GM21737 (cell line): ENCODE results near the gene ASB2.

Source experiments
- ATAC-seq: cut with Tn5 transposase; IDR thresholded peaks from one replicate; pipeline ENCODE4 v1.9.1; 2021; ENCODE audit warnings: mild to moderate bottlenecking, moderate library complexity; ENCODE audit not compliant: unreplicated experiment

The ASB2 gene, protein sequence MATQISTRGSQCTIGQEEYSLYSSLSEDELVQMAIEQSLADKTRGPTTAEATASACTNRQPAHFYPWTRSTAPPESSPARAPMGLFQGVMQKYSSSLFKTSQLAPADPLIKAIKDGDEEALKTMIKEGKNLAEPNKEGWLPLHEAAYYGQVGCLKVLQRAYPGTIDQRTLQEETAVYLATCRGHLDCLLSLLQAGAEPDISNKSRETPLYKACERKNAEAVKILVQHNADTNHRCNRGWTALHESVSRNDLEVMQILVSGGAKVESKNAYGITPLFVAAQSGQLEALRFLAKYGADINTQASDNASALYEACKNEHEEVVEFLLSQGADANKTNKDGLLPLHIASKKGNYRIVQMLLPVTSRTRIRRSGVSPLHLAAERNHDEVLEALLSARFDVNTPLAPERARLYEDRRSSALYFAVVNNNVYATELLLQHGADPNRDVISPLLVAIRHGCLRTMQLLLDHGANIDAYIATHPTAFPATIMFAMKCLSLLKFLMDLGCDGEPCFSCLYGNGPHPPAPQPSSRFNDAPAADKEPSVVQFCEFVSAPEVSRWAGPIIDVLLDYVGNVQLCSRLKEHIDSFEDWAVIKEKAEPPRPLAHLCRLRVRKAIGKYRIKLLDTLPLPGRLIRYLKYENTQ

DNA sequence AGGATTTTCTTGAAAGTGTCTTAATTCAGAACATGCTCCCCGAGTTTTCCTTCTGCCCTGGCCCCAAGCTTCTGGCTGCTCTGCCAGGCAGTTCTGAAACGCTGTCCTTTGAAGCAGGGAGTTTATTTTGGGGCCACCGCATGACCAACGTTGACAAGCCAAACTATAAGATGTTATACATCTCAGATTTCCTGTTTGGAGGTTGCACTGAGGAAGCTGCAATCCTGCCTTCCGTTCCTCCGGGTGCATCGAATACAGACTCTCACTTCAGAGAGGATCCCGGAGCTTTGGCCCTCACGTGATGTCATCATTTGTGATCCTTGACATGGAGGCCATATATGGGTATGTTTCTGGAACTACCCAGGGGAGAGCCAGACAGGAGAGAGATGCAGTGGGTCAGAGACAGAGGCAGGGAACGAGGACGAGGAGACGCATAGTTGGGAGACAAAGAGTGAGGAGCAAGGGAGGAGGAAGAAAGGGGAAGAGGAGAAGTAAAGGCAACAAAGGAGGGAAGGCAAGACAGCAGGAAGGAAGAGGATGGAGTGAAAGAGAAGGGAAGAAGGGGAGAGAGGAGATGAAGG lies at the start of gene ASB2:
Gene ASB2, minus strand, starts transcription at position 94 of the 581 bp plus-strand sequence. CDS start 12,031 bp downstream, outside the sequence.
- ATAC-seq: peak; percentile 15

DNA sequence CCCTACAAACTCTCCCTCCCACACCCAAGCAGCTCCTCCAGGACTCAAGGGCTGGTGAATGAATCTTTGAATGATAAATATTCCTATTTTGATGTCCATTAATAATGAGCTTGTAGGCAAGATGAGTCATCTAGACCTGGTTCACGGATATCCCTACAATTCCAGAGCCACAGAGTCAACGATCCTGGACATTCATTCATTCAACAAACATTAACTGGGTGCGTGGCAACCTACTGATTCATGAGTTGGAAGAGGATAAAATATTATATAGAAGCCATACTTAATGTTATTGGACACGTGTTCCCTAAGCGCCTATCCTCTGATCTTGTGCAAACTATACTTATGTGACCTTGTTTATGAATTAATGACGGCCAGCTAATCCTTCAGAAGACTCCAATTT lies 49.4 kb upstream of the ASB2 start:
- ATAC-seq: no peak

DNA sequence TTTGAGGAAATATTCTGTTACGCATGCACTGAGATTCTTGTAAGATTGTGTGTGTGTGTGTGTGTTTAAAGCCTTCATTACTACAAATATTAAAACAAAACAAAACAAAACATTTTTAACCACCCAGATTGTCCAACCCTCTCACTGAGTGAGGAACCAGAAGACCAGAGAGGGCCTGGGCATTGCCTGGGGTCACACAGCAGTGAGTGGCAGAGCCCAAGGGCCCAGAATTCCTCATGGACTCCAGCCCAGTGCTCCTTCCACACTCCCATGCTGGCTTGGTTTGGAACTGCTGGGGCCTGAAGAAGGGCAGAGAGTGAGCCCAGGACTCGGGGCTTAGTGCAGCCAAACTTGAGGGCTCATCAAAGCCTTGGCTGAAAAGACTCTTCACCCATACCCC lies 48.2 kb upstream of the ASB2 start:
- ATAC-seq: no peak

DNA sequence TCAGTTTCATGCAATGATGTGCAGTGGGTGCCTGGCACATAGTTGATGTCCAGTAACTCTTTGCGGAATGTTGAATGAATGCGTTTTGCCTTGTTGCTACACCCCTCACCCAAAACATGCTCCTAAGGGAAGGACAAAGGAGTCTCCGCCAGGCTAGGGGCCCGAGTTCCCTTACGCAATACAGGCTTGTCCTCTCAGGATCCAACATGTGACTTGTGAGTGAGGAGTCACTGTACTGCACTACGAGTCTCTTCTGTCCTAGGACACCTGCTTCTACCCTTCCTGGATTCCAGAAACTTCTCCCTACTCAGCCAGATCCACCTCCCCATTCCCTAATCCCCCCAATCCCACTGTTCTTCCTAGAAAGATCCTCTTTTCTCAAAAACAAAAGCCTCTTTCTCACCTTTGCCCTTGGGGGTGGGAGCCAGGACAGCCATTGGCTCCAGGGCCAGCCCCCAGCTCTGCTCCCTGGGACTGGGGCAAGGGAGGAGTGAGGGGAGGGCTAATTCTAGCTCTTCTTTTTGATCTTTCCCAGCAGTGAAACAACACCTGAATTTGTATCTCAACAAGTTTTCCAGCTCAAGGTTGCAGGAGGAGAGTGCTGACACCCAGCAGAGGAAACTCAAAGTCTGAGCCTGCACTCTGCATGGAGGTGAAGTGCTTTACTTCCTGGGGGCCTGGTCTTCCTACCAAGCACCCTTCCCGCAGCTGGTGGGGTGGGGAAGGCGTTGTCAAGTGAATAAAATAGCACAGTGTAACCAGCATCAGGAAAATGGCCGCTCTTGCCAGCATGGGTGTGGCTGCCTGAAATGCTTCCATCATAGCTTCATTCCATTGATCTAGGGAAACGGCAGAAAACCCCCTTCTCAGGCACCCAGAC lies 46.4 kb upstream of the ASB2 start:
- no peak for ATAC-seq

DNA sequence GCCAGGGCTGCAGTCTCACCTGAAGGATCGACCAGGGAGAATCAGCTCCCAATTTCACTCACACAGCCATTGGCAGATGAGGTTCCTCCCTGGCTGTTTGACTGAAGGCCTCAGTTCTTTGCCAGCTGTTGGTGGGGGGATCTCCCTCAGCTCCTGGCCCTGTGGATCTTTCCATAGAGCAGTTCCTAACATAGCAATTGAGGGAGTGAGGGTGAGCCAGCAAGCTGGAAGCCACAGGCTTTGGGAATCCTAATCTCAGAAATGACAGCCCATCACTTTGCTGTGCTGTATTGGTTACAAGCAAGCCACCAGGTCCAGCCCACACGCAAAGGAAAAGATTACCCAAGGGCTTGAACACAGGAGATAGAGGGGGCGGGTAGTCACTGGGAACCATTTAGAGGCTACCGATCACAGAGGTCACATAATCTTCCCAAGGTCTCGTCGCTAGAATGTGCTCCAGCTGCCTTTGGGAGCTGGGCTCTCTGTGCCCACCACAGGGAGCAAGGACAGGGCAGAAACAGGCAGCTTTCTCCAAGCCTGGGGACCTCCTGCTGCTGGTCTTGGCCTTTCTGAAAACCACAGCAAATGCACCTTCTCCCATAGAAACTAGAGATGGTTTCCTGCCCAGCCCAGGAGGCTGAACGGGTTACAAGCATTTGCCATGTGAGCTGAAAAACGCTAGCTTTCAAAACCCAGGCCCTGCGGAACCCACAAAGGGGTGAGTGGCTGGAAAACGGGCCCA lies 45.2 kb upstream of the ASB2 start:
- no peak for ATAC-seq

DNA sequence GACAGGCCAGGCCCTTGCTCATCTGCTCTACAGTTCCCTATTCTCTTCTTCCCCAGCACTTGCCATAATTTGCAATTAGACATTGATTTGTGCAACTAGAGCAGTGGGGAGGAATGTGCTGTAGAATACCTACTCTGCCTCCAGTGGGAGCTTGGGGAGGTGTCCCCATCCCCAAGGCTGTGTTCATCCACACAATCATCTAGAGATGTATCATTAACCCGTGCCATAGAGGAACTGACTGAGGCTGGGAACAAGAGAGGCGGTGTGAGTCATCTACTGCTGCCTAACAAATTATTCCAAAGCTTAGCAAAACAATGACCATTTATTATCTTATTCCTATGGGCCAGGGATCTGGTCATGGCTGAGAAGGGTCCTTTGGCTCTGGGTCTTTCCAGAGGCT lies 44.6 kb upstream of the ASB2 start:
- ATAC-seq: no peak

DNA sequence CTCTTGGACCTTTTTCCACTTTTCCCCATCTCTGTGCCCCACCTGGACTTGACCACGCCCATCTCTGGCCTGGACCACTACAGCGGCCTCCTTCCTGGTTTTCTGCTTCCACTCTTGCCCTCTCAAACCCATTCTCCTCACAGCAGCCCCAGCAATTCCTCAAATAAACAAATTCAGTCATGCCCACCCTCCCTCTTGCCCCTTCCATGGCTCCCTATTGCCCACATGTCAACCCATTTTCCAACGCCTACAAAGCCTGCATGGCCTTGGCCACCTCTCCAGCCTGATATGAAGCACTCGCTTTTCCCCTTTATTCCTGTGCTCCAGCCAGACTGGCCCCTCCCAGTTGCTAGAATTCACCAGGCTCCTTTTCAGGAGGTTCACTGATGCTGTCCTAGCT lies 43.9 kb upstream of the ASB2 start:
- ATAC-seq: no peak

DNA sequence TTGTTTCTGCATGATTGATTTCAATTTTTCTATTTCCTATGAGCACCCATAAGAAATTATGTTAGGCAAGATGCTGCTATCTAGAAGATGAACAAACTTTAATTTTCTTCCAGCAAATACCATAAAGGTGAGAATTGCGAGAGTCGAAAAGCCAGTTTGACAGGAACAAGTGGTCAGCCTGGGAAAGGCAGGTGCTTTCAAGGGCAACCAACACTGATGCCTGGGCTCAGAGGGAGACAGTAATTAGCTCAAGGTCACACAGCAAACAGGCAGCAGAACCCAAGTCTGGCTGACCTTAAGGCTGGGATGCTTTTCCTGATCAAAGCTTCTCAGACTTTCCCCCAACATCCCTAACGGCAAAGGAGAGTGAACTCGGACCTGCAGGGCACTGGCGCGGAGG lies 43.0 kb upstream of the ASB2 start:
- ATAC-seq: no peak

DNA sequence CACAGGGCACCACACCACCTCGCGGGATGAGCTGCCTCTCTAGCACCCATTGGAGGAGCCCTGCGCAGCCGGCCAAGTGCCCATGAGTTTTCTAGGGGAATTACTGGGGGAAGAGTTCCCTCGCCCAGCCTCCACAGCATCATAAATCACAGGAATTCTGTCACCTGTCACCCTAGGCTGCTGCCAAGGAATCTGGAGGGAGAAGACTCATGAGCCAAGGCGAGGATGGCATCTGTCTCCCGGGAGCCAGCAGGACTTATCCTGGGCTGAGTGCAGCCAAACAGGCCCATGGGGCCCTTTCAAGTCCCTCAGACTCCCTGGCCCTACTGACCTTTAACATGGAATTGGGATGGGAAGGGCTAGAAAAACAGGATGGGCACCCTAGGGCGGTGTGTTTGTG lies 41.9 kb upstream of the ASB2 start:
- ATAC-seq: no peak

DNA sequence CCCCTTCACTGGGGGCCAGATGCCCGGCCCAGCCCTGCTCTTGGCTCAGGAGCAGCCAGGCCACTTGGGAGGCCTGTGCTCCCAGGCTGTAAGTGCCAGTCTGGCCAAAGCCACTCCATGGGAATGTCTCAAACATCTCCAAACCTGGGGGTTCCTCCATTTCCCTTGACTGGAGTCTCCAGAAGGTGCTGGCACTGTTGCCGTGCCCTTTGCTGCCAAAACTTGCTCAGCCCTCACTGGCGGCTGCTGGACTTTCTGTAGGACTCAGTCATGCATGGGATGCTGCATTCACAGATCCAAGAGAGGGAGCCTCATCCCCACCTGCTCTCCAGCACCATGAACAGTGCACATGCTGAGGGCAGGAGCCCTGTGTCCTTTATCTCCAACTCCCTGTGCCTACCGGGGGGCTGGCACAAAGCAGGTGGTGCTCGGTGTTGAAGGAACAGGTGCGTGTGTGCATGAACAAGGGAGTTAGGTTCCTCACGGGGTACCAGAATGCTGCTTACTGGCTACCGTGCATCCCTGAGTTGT lies 40.1 kb upstream of the ASB2 start:
- ATAC-seq: no peak

DNA sequence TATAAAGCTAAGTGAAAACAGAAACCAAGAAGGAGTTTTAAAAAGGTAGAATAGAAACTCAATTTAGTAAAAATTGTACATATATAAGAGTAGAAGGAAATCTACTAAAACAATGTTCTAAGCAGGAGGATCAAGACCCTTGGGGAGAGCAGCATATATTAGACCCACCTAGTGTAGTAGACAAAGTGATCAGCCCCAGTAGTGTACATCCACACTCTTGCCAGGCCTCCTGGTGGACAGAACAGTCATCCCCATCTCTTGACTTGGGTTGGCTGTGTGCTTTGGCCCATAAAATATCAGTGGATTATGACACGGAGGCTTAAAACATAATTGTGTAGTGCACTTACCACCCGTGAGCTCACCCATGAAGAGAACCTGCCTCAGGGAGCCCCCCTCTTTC lies 38.9 kb upstream of the ASB2 start:
- ATAC-seq: no peak

DNA sequence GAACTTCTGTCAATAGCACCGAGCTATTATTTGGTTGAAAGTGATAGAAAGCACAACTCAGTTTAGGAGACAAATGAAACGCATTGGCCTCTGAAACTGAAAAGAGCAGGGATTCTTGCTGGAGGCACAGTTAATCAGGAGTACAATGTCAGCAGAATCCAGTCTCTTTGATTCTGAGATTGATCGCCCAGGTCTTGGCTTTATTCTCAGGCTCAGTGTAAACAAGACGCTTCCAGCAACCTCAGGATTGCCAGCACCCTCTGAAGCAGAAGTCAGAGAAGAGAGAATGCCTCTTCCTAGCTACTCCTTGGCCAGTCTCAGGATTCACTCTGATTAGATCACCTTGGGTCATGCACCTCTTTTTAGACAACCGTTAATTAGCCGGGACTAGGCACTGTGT lies 38.0 kb upstream of the ASB2 start:
- no peak for ATAC-seq

DNA sequence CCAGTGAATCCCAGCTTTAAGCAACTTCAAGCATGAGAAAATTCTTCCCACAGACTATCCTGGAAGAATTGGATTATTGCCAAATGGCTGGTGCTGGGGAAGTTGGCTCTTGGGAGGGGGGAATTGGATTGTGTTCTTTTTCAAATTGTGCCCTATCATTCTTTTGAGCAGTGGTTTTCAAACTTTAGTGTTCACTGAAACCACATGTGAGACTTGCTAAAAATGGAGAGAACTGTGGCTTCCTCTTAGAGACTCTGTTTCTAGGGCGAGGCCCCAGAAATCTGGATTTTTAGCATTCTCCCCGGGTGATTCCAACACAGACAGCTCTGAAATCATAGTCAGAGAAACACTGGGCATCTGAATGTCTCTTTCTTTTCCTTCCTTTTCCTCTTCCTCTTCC lies 35.4 kb upstream of the ASB2 start:
- ATAC-seq: no peak

DNA sequence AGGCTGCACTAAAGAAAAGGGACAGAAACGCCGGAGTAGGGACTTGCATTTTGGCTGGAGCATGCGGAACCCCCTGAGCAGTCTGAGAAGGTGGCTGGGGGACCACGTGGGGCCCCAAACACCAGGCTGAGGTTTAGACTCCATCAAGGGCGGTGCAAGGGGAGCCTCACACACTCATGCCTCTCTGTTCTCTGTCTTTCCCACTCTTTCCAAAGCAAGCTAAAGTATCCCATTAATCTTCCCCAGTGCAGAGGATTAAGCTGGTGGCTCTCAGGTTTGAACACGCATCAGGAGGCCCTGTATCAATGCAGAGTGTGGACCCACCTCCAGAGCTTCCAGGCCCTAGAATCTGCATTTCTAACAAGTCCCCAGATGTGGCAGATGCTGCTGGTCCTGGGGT lies 34.3 kb upstream of the ASB2 start:
- no peak for ATAC-seq

DNA sequence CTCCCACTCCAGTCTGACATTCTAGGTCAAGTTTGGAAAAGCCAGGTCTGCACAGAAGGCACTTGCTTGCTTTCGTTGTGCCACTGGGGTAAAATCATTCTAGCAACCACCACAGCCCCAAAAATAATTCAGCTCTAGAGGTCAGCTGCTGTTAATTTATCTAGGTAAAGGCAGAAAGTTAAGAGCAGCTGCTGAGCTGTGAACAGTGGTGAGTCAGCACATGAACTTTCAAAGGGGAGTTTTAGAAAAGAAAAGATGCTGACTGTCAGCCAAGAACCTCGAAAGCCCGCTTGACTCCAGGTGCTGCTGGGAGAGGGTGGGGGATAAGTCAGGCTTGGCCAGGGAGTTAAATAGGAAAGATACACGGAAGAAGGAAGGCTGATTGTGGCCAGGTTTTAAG lies 33.4 kb upstream of the ASB2 start:
- ATAC-seq: no peak

DNA sequence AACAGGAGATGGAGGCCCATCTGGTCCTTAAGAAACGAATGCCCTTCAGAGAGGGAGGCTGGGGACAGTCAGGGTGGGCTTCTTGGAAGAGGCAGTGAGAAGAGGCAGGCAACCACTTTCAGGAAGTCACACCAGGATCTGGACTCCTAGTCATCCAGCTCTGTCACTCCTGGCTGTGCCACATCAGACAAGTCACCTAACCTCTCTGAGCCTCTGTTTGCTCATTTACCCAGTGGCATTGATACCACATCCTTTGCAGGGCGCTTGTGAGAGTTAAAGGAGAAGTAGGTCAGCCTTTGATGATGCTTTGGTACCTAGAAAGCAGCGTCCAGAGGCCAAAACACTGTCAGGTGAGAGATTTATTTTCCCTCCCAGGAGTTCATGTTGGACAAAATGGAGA lies 31.9 kb upstream of the ASB2 start:
- ATAC-seq: no peak

DNA sequence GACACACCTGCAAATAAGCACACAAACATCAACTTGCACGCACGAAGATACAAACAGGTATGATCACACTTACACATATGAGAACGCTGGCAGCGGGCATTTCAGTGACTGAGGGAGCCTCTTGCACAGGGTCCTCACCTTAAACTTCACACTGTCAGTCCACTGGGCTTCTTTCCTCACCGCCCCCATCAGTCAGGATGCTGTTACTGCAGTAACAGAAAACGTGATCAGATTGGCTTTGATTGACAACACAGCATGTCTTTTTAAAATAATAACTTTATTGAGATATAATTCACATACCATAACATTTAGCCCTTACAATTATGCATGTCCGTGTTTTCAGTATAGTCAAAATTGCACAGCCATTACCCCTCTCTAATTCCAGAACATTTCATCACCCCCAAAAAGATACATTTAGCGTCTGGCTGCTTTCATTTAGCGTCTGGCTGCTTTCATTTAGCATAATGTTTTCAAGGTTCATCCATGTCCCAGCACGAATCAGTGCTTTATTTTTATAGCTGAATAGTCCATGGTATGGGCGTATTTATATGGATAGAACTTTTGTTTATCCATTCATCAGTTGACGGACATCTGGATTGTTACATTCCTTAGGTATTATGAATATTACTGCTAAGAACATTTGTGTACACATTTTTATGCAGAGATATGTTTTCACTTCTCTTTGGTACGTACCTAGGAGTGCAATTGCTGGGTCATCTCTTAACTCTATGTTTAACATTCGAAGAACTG lies 29.1 kb upstream of the ASB2 start:
- ATAC-seq: no peak

DNA sequence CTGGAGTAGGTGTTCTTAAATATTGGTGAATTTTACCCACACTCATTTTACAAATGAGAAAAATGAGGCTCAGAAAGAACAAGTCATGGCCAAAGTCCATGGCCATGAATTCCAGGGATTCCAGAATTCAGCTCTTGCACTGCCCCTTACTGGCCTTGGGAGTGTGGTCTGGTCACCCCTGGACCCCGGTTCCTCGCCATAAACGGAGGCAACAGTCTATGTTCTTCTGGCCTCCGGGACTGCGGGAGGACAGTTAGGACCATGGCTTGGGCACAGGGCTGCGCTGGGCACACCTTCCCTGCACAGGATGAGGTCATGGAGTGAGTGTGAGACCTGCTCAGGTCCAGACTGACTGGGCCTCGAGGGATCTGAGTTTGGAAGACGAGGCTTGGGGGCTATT lies 27.6 kb upstream of the ASB2 start:
- ATAC-seq: no peak

DNA sequence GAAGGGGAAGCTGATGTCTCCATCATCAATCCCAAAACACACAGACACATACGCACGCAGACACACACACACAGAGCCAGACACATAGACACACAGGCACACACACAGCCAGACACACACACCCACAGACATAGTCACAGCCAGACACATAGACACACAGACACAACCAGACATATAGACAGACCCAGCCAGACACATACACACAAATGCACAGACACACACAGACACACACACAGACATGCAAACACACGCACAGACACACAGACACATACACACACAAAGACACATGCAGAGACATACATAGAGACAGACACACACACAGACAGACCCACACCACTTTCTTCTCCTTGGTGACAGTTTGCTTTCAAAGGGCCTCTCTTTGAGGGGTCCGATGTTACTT lies 27.0 kb upstream of the ASB2 start:
- no peak for ATAC-seq
